Activated CD8-positive, alpha-beta T cell treated with anti-CD3 and anti-CD28 coated beads, Interleukin-2, amount 10 ng/mL, durations not matched to agents 7 days and 5 days (primary cell): ENCODE results near the gene UGDH. TPM values are rescaled to one million over a fixed set of nuclear protein-coding genes. Genes with fewer than 3 reads are reported as not detected.
"Not testable (repeated sequence)": the region's sequence is repeated elsewhere in the genome, so short reads cannot be mapped to it uniquely, and the experiment has no call there.

ENCODE experiments used
- ATAC-seq: fragments of 150-1000 bp; cut with Tn5 transposase; one replicate; pipeline ENCODE4 v1.10.0; 2021; ENCODE audit warnings: moderate library complexity
- CTCF ChIA-PET: fragments of 350-600 bp; sonication (Branson Sonifier 250); formaldehyde crosslinking; loops from one replicate; lab custom pipeline; 2021; ENCODE audit warnings: antibody characterized with exemption; lab: Charles Lee
- POLR2A ChIA-PET: fragments of 350-600 bp; sonication (Branson Sonifier 250); formaldehyde crosslinking; loops from one replicate; lab custom pipeline; 2021; ENCODE audit warnings: antibody characterized with exemption; lab: Charles Lee
- DNase-seq: peaks from one replicate; pipeline ENCODE4 v3.0.0-alpha.2; 2020
- H3K27ac Mint-ChIP-seq: one replicate; pipeline ENCODE4 v1.8.0; 2021; ENCODE audit warnings: mild to moderate bottlenecking, mixed read lengths
- H3K27me3 Mint-ChIP-seq: one replicate; pipeline ENCODE4 v1.8.0; 2021; ENCODE audit warnings: low read depth, mixed read lengths
- H3K36me3 Mint-ChIP-seq: one replicate; pipeline ENCODE4 v1.8.0; 2021; ENCODE audit warnings: low read depth, mixed read lengths
- H3K4me1 Mint-ChIP-seq: one replicate; pipeline ENCODE4 v1.8.0; 2021; ENCODE audit warnings: low read depth, mixed read lengths
- H3K4me3 Mint-ChIP-seq: one replicate; pipeline ENCODE4 v1.8.0; 2021; ENCODE audit warnings: mild to moderate bottlenecking, mixed read lengths
- H3K9me3 Mint-ChIP-seq: one replicate; pipeline ENCODE4 v1.8.0; 2022; ENCODE audit warnings: mixed read lengths; ENCODE audit not compliant: insufficient read depth
- total RNA-seq, 2 experiments: library from RNA; stranded (reverse); gene quantifications; one replicate each; pipeline ENCODE4 v1.2.3, GENCODE V29; 2021

Gene UGDH
- total RNA-seq, 2 experiments from 2014 or later, result 11.1 to 11.7 TPM

GRCh38 chr4:39514266-39514665 lies 13.0 kb downstream of the UGDH start:
- H3K4me3 Mint-ChIP-seq, H3K9me3 Mint-ChIP-seq, H3K27me3 Mint-ChIP-seq, POLR2A ChIA-PET, H3K27ac Mint-ChIP-seq, ATAC-seq, H3K4me1 Mint-ChIP-seq, DNase-seq: not testable (repeated sequence)
- H3K36me3 Mint-ChIP-seq, result peaks cover 14% of the 10 kb centered on the region
- CTCF ChIA-PET, result interaction anchor here (1.2 kb wide), 1 partner anchor 45 kb away, joined by 3 read pairs; no protein-coding TSS in a partner anchor

- Mint-ChIP-seq H3K4me3 (no peak overlapping the region), H3K4me1 (no peaks in the 10 kb centered on the region), H3K27ac (no peak overlapping the region), H3K36me3 (peaks cover 20% of the 10 kb centered on the region), H3K9me3 (no peaks in the 10 kb centered on the region), H3K27me3 (no peaks in the 10 kb centered on the region)
- DNase-seq (no peak), ATAC-seq (no peak)
- ChIA-PET POLR2A (no interaction called here), CTCF (interaction anchor here (1.5 to 1.9 kb wide), 2 partner anchors 15 to 41 kb away, joined by 4 to 6 read pairs; no protein-coding TSS in a partner anchor)
These were observed 16.8 kb downstream of the UGDH start for GRCh38 chr4:39510348-39510929.

- ATAC-seq (no peak), DNase-seq (no peak)
- no peaks in the 10 kb centered on the region for H3K27me3 Mint-ChIP-seq
- H3K27ac Mint-ChIP-seq, result no peak overlapping the region
- ChIA-PET CTCF (interaction anchor here (0.5 kb wide), 1 partner anchor 819 kb away, joined by 3 read pairs; no protein-coding TSS in a partner anchor), POLR2A (interaction anchor here (0.6 kb wide), 1 partner anchor 117 kb away, joined by 3 read pairs; no protein-coding TSS in a partner anchor)
- no peaks in the 10 kb centered on the region for H3K4me1 Mint-ChIP-seq
- peaks cover 29% of the 10 kb centered on the region for H3K36me3 Mint-ChIP-seq
- no peak overlapping the region for H3K4me3 Mint-ChIP-seq
- H3K9me3 Mint-ChIP-seq, result no peaks in the 10 kb centered on the region
These were observed 21.7 kb downstream of the UGDH start for GRCh38 chr4:39505581-39505980.

GRCh38 chr4:39504538-39504937 lies 22.7 kb downstream of the UGDH start:
- Mint-ChIP-seq H3K27me3 (no peaks in the 10 kb centered on the region), H3K9me3 (no peaks in the 10 kb centered on the region), H3K27ac (no peak overlapping the region), H3K36me3 (peaks cover 27% of the 10 kb centered on the region), H3K4me3 (no peak overlapping the region), H3K4me1 (no peaks in the 10 kb centered on the region)
- ChIA-PET POLR2A (no interaction called here), CTCF (no interaction called here)
- DNase-seq (no peak), ATAC-seq (no peak)

- H3K9me3 Mint-ChIP-seq, DNase-seq, CTCF ChIA-PET, ATAC-seq, H3K4me1 Mint-ChIP-seq, POLR2A ChIA-PET, H3K27ac Mint-ChIP-seq, H3K4me3 Mint-ChIP-seq, H3K27me3 Mint-ChIP-seq: not testable (repeated sequence)
- H3K36me3 Mint-ChIP-seq, result peaks cover 29% of the 10 kb centered on the region
These were observed 24.6 kb downstream of the UGDH start for GRCh38 chr4:39502664-39503035.

GRCh38 chr4:39502019-39502663 lies 25.1 kb downstream of the UGDH start:
- Mint-ChIP-seq H3K36me3 (peaks cover 29% of the 10 kb centered on the region), H3K9me3 (no peaks in the 10 kb centered on the region), H3K4me3 (no peak overlapping the region), H3K27ac (no peak overlapping the region), H3K4me1 (no peaks in the 10 kb centered on the region), H3K27me3 (no peaks in the 10 kb centered on the region)
- DNase-seq (no peak), ATAC-seq (no peak)
- ChIA-PET CTCF (no interaction called here), POLR2A (no interaction called here)

- H3K27me3 Mint-ChIP-seq, result no peaks in the 10 kb centered on the region
- H3K4me1 Mint-ChIP-seq, result no peaks in the 10 kb centered on the region
- ChIA-PET POLR2A (no interaction called here), CTCF (no interaction called here)
- H3K27ac Mint-ChIP-seq, result no peak overlapping the region
- H3K9me3 Mint-ChIP-seq, result no peaks in the 10 kb centered on the region
- peaks cover 14% of the 10 kb centered on the region for H3K36me3 Mint-ChIP-seq
- DNase-seq (no peak), ATAC-seq (no peak)
- no peak overlapping the region for H3K4me3 Mint-ChIP-seq
These were observed 28.6 kb downstream of the UGDH start for GRCh38 chr4:39498727-39499020.

GRCh38 chr4:39497909-39498726 lies 29.1 kb downstream of the UGDH start:
- H3K36me3 Mint-ChIP-seq, result peaks cover 8% of the 10 kb centered on the region
- ATAC-seq (no peak), DNase-seq (no peak)
- POLR2A ChIA-PET, result no interaction called here
- no peaks in the 10 kb centered on the region for H3K4me1 Mint-ChIP-seq
- CTCF ChIA-PET, result no interaction called here
- no peak overlapping the region for H3K27ac Mint-ChIP-seq
- no peaks in the 10 kb centered on the region for H3K9me3 Mint-ChIP-seq
- H3K4me3 Mint-ChIP-seq, result no peak overlapping the region
- H3K27me3 Mint-ChIP-seq, result no peaks in the 10 kb centered on the region

GRCh38 chr4:39495446-39496213 lies 31.6 kb downstream of the UGDH start:
- Mint-ChIP-seq H3K9me3 (no peaks in the 10 kb centered on the region), H3K27ac (no peak overlapping the region), H3K36me3 (peaks cover 8% of the 10 kb centered on the region), H3K4me1 (no peaks in the 10 kb centered on the region), H3K4me3 (no peak overlapping the region), H3K27me3 (no peaks in the 10 kb centered on the region)
- DNase-seq, result no peak
- ChIA-PET POLR2A (no interaction called here), CTCF (interaction anchor here (0.9 kb wide), 1 partner anchor 26 kb away, joined by 4 read pairs; no protein-coding TSS in a partner anchor)
- ATAC-seq, result no peak

GRCh38 chr4:39494354-39494753 lies 32.9 kb downstream of the UGDH start:
- no peaks in the 10 kb centered on the region for H3K4me1 Mint-ChIP-seq
- ATAC-seq (no peak), DNase-seq (no peak)
- H3K9me3 Mint-ChIP-seq, result no peaks in the 10 kb centered on the region
- no peak overlapping the region for H3K4me3 Mint-ChIP-seq
- peaks cover 6% of the 10 kb centered on the region for H3K36me3 Mint-ChIP-seq
- ChIA-PET CTCF (no interaction called here), POLR2A (no interaction called here)
- H3K27ac Mint-ChIP-seq, result no peak overlapping the region
- no peaks in the 10 kb centered on the region for H3K27me3 Mint-ChIP-seq

- H3K4me3 Mint-ChIP-seq, result no peak overlapping the region
- no peaks in the 10 kb centered on the region for H3K4me1 Mint-ChIP-seq
- no peaks in the 10 kb centered on the region for H3K27me3 Mint-ChIP-seq
- no peak for ATAC-seq
- no peaks in the 10 kb centered on the region for H3K9me3 Mint-ChIP-seq
- CTCF ChIA-PET, result no interaction called here
- DNase-seq, result no peak
- POLR2A ChIA-PET, result interaction anchor here (0.6 kb wide), 1 partner anchor 11 kb away, joined by 3 read pairs; no protein-coding TSS in a partner anchor
- no peaks in the 10 kb centered on the region for H3K36me3 Mint-ChIP-seq
- H3K27ac Mint-ChIP-seq, result no peak overlapping the region
These were observed 36.9 kb downstream of the UGDH start for GRCh38 chr4:39490322-39490721.
